B cell (primary cell): ENCODE results near the gene ITPR1. TPM values are rescaled to one million over a fixed set of nuclear protein-coding genes. Genes with fewer than 3 reads are reported as not detected.

Experiments
- ATAC-seq: fragments of 200-7000 bp; cut with Tn5 transposase; one replicate; pipeline ENCODE4 v1.10.0; 2021; ENCODE audit warnings: low read depth, mild to moderate bottlenecking, moderate number of reproducible peaks, moderate library complexity
- CTCF ChIA-PET: fragments of 350-600 bp; sonication (Branson Sonifier 250); formaldehyde crosslinking; loops from one replicate; lab custom pipeline; 2021; ENCODE audit warnings: antibody characterized with exemption, inconsistent platforms; lab: Charles Lee
- POLR2A ChIA-PET: fragments of 350-600 bp; sonication (Branson Sonifier 250); formaldehyde crosslinking; loops from one replicate; lab custom pipeline; 2021; ENCODE audit warnings: antibody characterized with exemption; lab: Charles Lee
- DNase-seq: peaks from one replicate; pipeline ENCODE4 v3.0.0; 2013
- H2AFZ ChIP-seq: 2 replicates; pipeline ENCODE4 v1.6.1; 2012; ENCODE audit warnings: mild to moderate bottlenecking, low read depth, low read length; ENCODE audit not compliant: insufficient read depth, poor library complexity, severe bottlenecking
- H3K27ac ChIP-seq, 2 donors: 1 replicate in 1 of 2; 2 replicates in 1 of 2; pipeline ENCODE4 v1.5.1; 2012 to 2013; ENCODE audit warnings: low read length in 2 of 2, mild to moderate bottlenecking in 2 of 2, moderate library complexity in 1 of 2
- H3K27me3 ChIP-seq, 4 experiments: fragments of 200-600 bp in 1 of 4; sonication (generic) in 1 of 4; replicated peaks in 1 of 4; 1 replicate in 2 of 4; 2 replicates in 2 of 4; pipeline versions ENCODE4 v1.6.1 to v1.7.0; 2013 to 2016; ENCODE audit warnings: low read length in 3 of 4, mild to moderate bottlenecking in 2 of 4, mixed read lengths in 1 of 4, moderate library complexity in 1 of 4; ENCODE audit not compliant: insufficient read depth in 4 of 4, control insufficient read depth in 3 of 4; ENCODE audit errors: control extremely low read depth in 1 of 4
- H3K36me3 ChIP-seq, 2 experiments: replicated peaks in 1 of 2; 1 replicate in 1 of 2; 2 replicates in 1 of 2; pipeline versions ENCODE4 v1.6.1 to v1.7.1; 2013; ENCODE audit warnings: low read length in 1 of 2; ENCODE audit not compliant: insufficient read depth in 2 of 2, control insufficient read depth in 1 of 2; ENCODE audit errors: control extremely low read depth in 1 of 2, extremely low read depth in 1 of 2
- H3K4me1 ChIP-seq, 2 donors: fragments of 200-600 bp in 1 of 2; sonication (generic) in 1 of 2; 1 replicate in 1 of 2; 2 replicates in 1 of 2; pipeline versions ENCODE4 v1.5.1 to v1.6.1; 2013 to 2017; ENCODE audit warnings: low read length in 2 of 2; ENCODE audit not compliant: control insufficient read depth in 2 of 2, insufficient read depth in 2 of 2
- H3K4me2 ChIP-seq: replicated peaks from 2 replicates; pipeline ENCODE3; 2012; ENCODE audit warnings: mild to moderate bottlenecking, low read depth, low read length; ENCODE audit not compliant: poor library complexity, severe bottlenecking
- H3K4me3 ChIP-seq, 5 experiments: fragments of 200-600 bp in 1 of 5; sonication (generic) in 1 of 5; 1 replicate in 3 of 5; 2 replicates in 2 of 5; pipeline versions ENCODE4 v1.5.1 to v1.7.0; 2011 to 2016; ENCODE audit warnings: low read length in 4 of 5, mild to moderate bottlenecking in 4 of 5, low read depth in 2 of 5, control low read depth in 1 of 5, moderate library complexity in 1 of 5; ENCODE audit not compliant: insufficient read depth in 1 of 5; ENCODE audit errors: control extremely low read depth in 1 of 5, extremely low read depth in 1 of 5
- H3K79me2 ChIP-seq: fragments of 200-600 bp; sonication (generic); one replicate; pipeline ENCODE4 v1.6.0; 2016; ENCODE audit warnings: low read length; ENCODE audit not compliant: control insufficient read depth, insufficient read depth
- H3K9ac ChIP-seq: fragments of 200-600 bp; sonication (generic); 2 replicates; pipeline ENCODE4 v1.6.1; 2017; ENCODE audit warnings: mild to moderate bottlenecking, low read length, moderate library complexity
- H3K9me3 ChIP-seq, 3 donors: one replicate each; pipeline versions ENCODE4 v1.6.1 to v1.7.1; 2013; ENCODE audit warnings: low read length in 2 of 3; ENCODE audit not compliant: control insufficient read depth in 2 of 3, insufficient read depth in 1 of 3; ENCODE audit errors: control extremely low read depth in 1 of 3
- H4K20me1 ChIP-seq: 2 replicates; pipeline ENCODE4 v1.6.0; 2012; ENCODE audit warnings: mild to moderate bottlenecking, low read length; ENCODE audit not compliant: insufficient read depth, control insufficient read depth, poor library complexity, severe bottlenecking
- H3K27ac Mint-ChIP-seq: one replicate; pipeline ENCODE4 v1.8.0; 2021; ENCODE audit warnings: mixed read lengths
- H3K27me3 Mint-ChIP-seq: one replicate; pipeline ENCODE4 v1.8.0; 2021; ENCODE audit warnings: mixed read lengths
- H3K4me1 Mint-ChIP-seq: one replicate; pipeline ENCODE4 v1.8.0; 2021; ENCODE audit warnings: mixed read lengths
- H3K4me3 Mint-ChIP-seq: one replicate; pipeline ENCODE4 v1.8.0; 2021; ENCODE audit warnings: mixed read lengths
- H3K9me3 Mint-ChIP-seq: one replicate; pipeline ENCODE4 v1.8.0; 2022; ENCODE audit warnings: mixed read lengths; ENCODE audit not compliant: insufficient read depth
- CTCF ChIP-seq: fragments of 200-600 bp; IDR thresholded peaks from one replicate; pipeline ENCODE4 v1.8.0; 2022; ENCODE audit warnings: antibody characterized with exemption, mild to moderate bottlenecking
- EZH2 ChIP-seq: IDR thresholded peaks from 2 replicates; pipeline ENCODE4 v1.6.1; 2012; ENCODE audit warnings: borderline replicate concordance, low read depth, mild to moderate bottlenecking, moderate library complexity, low read length; ENCODE audit not compliant: insufficient read depth, poor library complexity, severe bottlenecking
- WGBS: methylation state at CpG from one replicate; pipeline ENCODE4 v1.1.5; 2013; ENCODE audit warnings: missing lambda C conversion rate; ENCODE audit not compliant: insufficient coverage; 5-methylcytosine and 5-hydroxymethylcytosine counted together
- intact Hi-C: fragments of 100-400 bp; cut with micrococcal nuclease; formaldehyde crosslinking; loops from one replicate; pipeline ENCODE4 v1.10.0; 2022
- polyA plus RNA-seq: library from polyadenylated mRNA; depleted of rRNA; stranded (reverse); fragments of >200 nt; gene quantifications from 2 replicates; pipeline ENCODE4 v1.2.3, GENCODE V29; 2012
- total RNA-seq, 2 donors: library from RNA; stranded (reverse); fragments of 120-200 nt in 1 of 2; gene quantifications; 1 replicate in 1 of 2; 2 replicates in 1 of 2; pipeline versions ENCODE4 v1.2.3 to v1.2.4, GENCODE V29; 2013 to 2022

ITPR1 gene
- total and polyA plus RNA-seq, 2 donors (not counting 1 experiment from before 2014, with no cell fraction given): 64.0 to 332 TPM

DNA sequence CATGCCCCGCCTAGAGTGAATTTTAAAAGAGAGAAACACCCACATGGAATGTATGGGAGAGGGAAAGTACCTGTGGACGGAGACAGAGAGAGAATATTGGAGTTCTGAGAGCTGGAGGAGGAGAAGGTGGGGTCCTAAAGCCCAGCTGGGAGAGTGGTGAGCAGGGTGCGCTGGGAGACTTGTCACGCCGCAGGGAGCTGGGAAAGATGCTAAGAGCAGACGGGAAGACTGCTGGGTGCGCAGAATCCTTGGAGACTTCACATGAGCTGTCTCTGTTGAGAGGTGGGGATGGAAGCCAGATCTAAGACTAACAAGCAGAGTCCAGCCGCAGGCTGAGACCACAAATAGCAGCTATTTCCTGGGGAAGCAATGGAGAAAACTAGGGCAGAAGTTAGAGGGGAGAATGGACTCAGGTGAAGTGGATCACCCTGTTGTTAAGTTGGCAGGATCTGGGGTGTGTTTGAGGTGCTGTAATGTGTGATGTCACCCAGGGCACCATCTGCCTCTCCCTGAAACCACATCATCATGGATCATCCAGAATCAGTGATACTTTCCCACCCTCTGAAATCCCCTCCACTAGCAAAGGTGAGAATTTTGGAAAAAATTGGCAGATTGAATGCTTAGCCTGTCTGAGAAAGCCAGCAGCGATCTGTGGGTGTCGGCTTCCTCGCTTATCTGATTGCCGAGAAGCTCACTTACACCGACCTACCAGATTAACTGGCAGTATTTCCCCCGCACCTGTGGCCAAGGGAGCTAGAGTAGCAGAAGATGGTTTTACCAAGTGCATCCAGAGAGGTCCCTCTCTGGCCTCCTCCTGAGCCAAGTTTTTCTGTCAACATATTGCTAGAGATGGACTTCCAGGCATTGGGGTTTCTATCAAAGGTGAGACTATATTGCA lies 311.3 kb downstream of the ITPR1 start:
- Histone ChIP-seq H3K4me3 (no peak overlapping the region), H3K4me2 (no peak overlapping the region), H3K9me3 (no peaks in the 10 kb centered on the region), H3K4me1 (no peaks in the 10 kb centered on the region), H3K27me3 (no peaks in the 10 kb centered on the region), H3K79me2 (no peaks in the 10 kb centered on the region), H3K36me3 (peaks cover 0 to 93% of the 10 kb centered on the region in 2 experiments), H2AFZ (no peak overlapping the region), H4K20me1 (peaks cover 9% of the 10 kb centered on the region), H3K27ac (no peak overlapping the region), H3K9ac (no peak overlapping the region)
- TF ChIP-seq CTCF (no peak), EZH2 (no peak)
- H3K4me1 Mint-ChIP-seq: no peaks in the 10 kb centered on the region
- no peak overlapping the region for H3K4me3 Mint-ChIP-seq
- POLR2A ChIA-PET: no interaction called here
- H3K27ac Mint-ChIP-seq: peak overlapping the region; percentile 38
- WGBS: 98% methylated on average over 14 of the region's 14 CpGs
- ATAC-seq: no peak
- no peak for DNase-seq
- CTCF ChIA-PET: interaction anchor here (1.3 kb wide), 1 partner anchor 253 kb away, joined by 4 read pairs; no protein-coding TSS in a partner anchor
- H3K27me3 Mint-ChIP-seq: no peaks in the 10 kb centered on the region
- intact Hi-C loops: no loop called here
- H3K9me3 Mint-ChIP-seq: no peaks in the 10 kb centered on the region

DNA sequence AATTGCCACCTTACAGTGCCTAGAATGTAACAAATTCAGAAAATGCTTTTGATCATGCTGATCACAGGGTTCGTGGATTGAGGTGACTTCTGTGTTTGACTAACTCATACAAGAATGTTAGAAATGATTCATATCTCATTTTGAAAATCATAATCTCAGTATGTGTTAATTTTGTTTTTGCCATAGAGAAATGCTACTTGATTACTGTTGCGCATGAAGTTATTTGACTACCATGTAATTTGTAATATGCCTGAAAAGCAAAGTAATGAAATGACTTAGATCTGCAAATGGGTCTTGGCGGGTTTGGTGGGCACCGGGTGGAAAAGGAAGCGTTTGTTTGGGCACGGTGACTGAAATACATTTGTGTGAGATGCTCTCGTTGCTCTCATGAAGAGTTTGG lies 312.5 kb downstream of the ITPR1 start:
- H4K20me1 ChIP-seq: peaks cover 9% of the 10 kb centered on the region
- 75% methylated on average over 6 of the region's 7 CpGs for WGBS
- no peak overlapping the region for H3K4me3 Mint-ChIP-seq
- H3K4me1 Mint-ChIP-seq: no peaks in the 10 kb centered on the region
- no peak for ATAC-seq
- no peaks in the 10 kb centered on the region for H3K4me1 ChIP-seq
- no peak overlapping the region for H3K27ac Mint-ChIP-seq
- TF ChIP-seq EZH2 (no peak), CTCF (no peak)
- H3K9me3 Mint-ChIP-seq: no peaks in the 10 kb centered on the region
- no peak overlapping the region for H3K4me3 ChIP-seq
- H3K27ac ChIP-seq: no peak overlapping the region
- H3K9me3 ChIP-seq: no peaks in the 10 kb centered on the region
- H3K4me2 ChIP-seq: no peak overlapping the region
- intact Hi-C loops: no loop called here
- H3K27me3 Mint-ChIP-seq: no peaks in the 10 kb centered on the region
- H3K36me3 ChIP-seq: peaks cover 0 to 92% of the 10 kb centered on the region in 2 experiments
- CTCF ChIA-PET: interaction anchor here (1.3 kb wide), 1 partner anchor 252 kb away, joined by 3 read pairs; no protein-coding TSS in a partner anchor
- H3K9ac ChIP-seq: no peak overlapping the region
- H3K27me3 ChIP-seq: no peaks in the 10 kb centered on the region
- no peak for DNase-seq
- POLR2A ChIA-PET: no interaction called here
- no peaks in the 10 kb centered on the region for H3K79me2 ChIP-seq
- H2AFZ ChIP-seq: no peak overlapping the region
